HG03045 (cell line): ENCODE measurements around the gene EPB41L2.

Source experiments
- ATAC-seq: cut with Tn5 transposase; IDR thresholded peaks from one replicate; pipeline ENCODE4 v1.9.1; 2021; ENCODE audit warnings: mild to moderate bottlenecking, moderate library complexity; ENCODE audit not compliant: unreplicated experiment

Gene EPB41L2

DNA sequence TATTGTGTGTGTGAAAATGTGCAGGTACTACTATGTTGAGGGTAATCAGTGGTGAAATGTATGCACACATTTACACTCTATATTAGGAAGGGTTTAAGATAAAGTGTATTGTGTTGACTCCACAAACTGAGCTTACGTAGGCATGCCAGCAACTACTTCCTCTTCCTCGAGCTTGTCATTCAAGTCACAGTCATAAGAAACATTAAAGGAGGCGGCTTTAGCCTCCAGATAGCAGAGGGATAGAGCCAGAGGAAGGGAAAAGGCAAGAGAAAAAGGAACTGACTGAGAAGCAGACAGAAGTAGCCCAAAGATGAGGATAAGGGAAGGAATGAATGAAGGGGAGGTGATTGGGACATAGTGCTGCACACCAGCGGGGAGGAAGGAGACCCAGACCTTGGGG is 180.7 kb downstream of the EPB41L2 start:
- ATAC-seq: no peak

- ATAC-seq: no peak
Measured at GRCh38 chr6:130879826-130880225, 183.2 kb downstream of the EPB41L2 start.

- ATAC-seq: no peak
Measured at GRCh38 chr6:130873746-130874145, 189.3 kb downstream of the EPB41L2 start.

DNA sequence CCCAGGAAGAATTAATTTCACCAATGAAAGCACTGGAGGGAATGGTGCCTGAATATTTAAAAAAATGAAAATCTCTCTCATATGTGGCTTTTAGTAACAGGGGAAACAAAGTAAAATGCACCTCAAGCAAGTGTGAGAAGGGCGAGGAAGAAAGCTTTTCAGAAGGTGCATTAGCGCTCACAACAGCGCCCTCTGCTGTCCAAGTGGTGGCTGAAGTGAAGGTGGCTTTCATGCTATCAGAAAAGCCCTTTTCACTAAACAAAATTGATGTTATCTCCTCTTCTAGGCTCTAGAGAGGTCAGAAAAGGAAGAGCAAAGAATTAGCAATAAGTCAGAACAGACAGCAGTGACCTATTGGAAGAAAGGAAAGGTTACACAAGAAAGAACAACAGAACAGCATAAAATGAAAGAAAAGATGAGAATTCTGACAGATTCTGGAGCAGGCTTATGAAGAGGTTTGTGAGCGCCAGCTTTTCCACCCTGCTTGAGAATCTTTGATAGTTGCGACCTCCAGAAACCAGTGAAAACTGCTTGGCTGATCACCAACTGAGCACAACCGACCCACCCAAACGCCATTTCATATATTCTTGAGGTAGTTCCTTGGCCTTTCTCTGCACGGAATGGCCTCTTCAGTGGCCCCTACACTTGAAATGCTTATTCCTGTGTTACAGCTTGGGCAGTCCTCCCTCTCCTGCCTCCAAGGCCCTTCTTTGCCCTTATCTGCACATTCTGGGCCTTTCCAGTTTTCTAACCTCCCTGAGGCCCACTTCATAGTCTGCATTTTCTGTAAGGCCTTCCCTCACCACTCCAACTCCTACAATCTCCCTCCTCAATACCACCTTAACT is 190.6 kb downstream of the EPB41L2 start:
- no peak for ATAC-seq

DNA sequence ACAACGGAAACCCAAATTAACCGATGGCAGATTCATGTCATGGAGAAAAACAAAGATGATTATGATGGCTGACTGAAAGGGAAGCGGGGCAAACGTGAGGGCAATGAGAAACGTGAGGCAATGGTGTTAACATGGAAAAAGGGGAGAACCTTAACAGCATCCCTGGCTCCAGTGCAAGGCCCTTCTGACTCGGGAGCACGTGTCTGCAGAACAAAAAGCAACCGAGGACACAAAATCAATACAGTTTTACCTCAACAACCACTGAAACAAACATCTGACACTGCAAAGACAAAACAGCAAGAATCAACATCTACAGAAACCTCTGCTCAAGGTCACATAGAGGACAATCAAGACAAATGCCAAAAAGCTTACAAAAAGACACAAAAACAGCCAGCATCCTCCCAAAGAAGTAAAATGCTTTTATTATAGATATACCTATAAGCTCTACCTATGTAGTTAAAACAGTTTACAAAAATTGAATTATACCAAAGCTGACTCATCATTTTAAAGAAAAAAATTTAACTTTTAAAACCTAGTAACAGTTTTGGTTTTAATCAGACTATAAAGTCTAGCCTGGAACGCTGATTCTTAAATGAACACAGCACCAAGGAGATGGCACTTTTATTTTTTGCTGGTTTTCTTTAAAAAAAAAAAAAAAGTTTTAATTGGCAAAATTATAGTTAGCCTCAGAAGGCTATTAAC is 192.7 kb downstream of the EPB41L2 start:
- no peak for ATAC-seq

DNA sequence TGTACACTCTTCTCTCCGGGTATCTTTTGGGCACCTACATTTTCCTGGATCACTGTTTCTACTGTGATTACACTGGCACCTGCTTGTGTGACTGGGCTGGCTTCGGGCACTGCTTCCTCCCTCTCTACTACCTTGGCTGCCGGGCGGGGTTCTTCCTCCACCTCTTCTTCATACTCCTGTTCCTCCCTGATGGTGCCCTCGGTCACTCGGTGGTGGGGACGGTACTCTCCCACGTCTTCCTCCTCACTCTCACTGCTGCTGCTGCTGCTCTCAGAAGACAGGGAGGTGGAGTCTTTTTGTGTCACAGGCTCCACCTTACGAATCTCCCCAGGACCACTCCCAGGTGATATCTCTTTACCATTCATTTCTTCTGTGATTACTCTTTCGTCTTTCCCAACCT is 193.4 kb downstream of the EPB41L2 start:
- ATAC-seq: no peak

GRCh38 chr6:130865793-130866192 is 197.3 kb downstream of the EPB41L2 start:
- ATAC-seq: no peak

GRCh38 chr6:130864344-130864743 is 198.7 kb downstream of the EPB41L2 start:
- ATAC-seq: no peak

GRCh38 chr6:130863415-130864230 is 199.4 kb downstream of the EPB41L2 start:
- no peak for ATAC-seq

DNA sequence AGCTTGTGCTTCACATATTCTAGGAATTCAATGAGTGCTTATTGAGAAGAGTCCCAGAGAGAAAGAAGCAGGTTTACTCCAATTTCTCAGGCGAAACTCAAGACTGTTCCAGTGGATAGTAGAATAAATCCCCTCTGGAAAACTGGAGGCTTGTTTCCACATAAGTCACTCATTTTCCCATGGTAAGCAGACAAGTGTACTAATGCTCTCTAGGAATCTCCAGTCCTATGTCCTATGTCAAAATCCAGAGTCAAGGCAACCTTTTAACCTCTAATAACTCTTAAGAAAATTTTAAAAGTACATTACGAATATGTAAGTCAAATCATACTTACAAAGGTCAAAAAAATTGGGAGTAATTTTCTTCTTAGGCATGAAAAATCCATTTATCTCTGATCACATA is 200.7 kb downstream of the EPB41L2 start:
- ATAC-seq: no peak

GRCh38 chr6:130859161-130859867 is 203.7 kb downstream of the EPB41L2 start:
- ATAC-seq: no peak

- ATAC-seq: no peak
Measured at GRCh38 chr6:130858498-130859160, 204.4 kb downstream of the EPB41L2 start.

DNA sequence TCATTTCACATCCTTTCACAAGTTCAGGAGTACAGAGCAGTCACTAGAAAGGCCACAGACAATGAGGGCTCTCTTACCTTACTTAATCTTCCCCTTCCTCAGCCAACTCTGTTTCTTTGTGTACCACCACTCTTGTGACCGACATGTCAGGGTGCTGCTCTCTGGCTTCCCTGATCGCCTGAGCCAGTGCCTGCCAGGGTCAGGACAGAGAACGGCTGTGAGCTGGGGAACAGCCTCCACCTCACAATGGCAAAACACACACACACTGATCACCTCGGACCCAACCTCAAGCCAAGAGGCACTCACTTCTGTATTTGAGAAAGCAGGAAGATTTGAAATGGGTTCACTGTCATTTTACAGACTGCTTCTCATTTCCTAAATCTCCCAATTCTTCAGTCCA is 205.0 kb downstream of the EPB41L2 start:
- no peak for ATAC-seq

- ATAC-seq: no peak
Measured at GRCh38 chr6:130853555-130854183, 209.4 kb downstream of the EPB41L2 start.

GRCh38 chr6:130852844-130853554 is 210.0 kb downstream of the EPB41L2 start:
- ATAC-seq: no peak

- ATAC-seq: no peak
Measured at GRCh38 chr6:130851026-130851425, 212.0 kb downstream of the EPB41L2 start.

GRCh38 chr6:130849594-130849993 is 213.5 kb downstream of the EPB41L2 start:
- no peak for ATAC-seq

- peak; percentile 72 for ATAC-seq
Measured at GRCh38 chr6:130848945-130849344, 214.1 kb downstream of the EPB41L2 start.
